Activated gamma-delta T cell treated with anti-CD3 and anti-CD28 coated beads, Interleukin-2, amount 50 U/mL, for 16 hours (primary cell): ENCODE data around the gene AQP12A.
"Not testable (repeated sequence)": the region's sequence is repeated elsewhere in the genome, so short reads cannot be mapped to it uniquely, and the experiment has no call there.

Experiments
- DNase-seq: peaks from one replicate; pipeline ENCODE4 v3.0.0-alpha.2; 2020; ENCODE audit warnings: low read depth

AQP12A gene

GRCh38 chr2:240688553-240688919 lies 3.1 kb upstream of the AQP12A start:
- DNase-seq = no peak

- no peak for DNase-seq
Observed at GRCh38 chr2:240689975-240690374, 1.7 kb upstream of the AQP12A start.

GRCh38 chr2:240690421-240691074 lies 1.1 kb upstream of the AQP12A start:
- DNase-seq = not testable (repeated sequence)

- DNase-seq = not testable (repeated sequence)
Observed at GRCh38 chr2:240691075-240691427, 615 bp upstream of the AQP12A start.

- DNase-seq = not testable (repeated sequence)
Observed at GRCh38 chr2:240692583-240693561, 1.2 kb downstream of the AQP12A start.

- not testable (repeated sequence) for DNase-seq
Observed at GRCh38 chr2:240694304-240694703, 2.6 kb downstream of the AQP12A start.

GRCh38 chr2:240695593-240695992 lies 3.9 kb downstream of the AQP12A start:
- not testable (repeated sequence) for DNase-seq

- not testable (repeated sequence) for DNase-seq
Observed at GRCh38 chr2:240696469-240696868, 4.8 kb downstream of the AQP12A start.

- DNase-seq = not testable (repeated sequence)
Observed at GRCh38 chr2:240698852-240699561, 7.3 kb downstream of the AQP12A start.

- DNase-seq = not testable (repeated sequence)
Observed at GRCh38 chr2:240699835-240700234, 8.2 kb downstream of the AQP12A start.

GRCh38 chr2:240700616-240701015 lies 8.9 kb downstream of the AQP12A start:
- DNase-seq = not testable (repeated sequence)

GRCh38 chr2:240701091-240701735 lies 9.5 kb downstream of the AQP12A start:
- DNase-seq = no peak

- DNase-seq = no peak
Observed at GRCh38 chr2:240701736-240702639, 10.3 kb downstream of the AQP12A start.

GRCh38 chr2:240702640-240703011 lies 11.0 kb downstream of the AQP12A start:
- no peak for DNase-seq

- no peak for DNase-seq
Observed at GRCh38 chr2:240703417-240704341, 12.0 kb downstream of the AQP12A start.

- DNase-seq = no peak
Observed at GRCh38 chr2:240704651-240705050, 13.0 kb downstream of the AQP12A start.

GRCh38 chr2:240705204-240705791 lies 13.6 kb downstream of the AQP12A start:
- no peak for DNase-seq

GRCh38 chr2:240707043-240707756 lies 15.5 kb downstream of the AQP12A start:
- no peak for DNase-seq

- DNase-seq = no peak
Observed at GRCh38 chr2:240707821-240708220, 16.2 kb downstream of the AQP12A start.
